Parathyroid adenoma (tissue), 2 donors: ENCODE results near the gene NFYB.

Source experiments
- H2AFZ ChIP-seq: fragments of 300-600 bp; sonication (generic); one replicate; pipeline ENCODE4 v1.7.0; 2017; ENCODE audit warnings: antibody characterized with exemption, mild to moderate bottlenecking
- H3K27ac ChIP-seq: fragments of 300-600 bp; sonication (generic); one replicate; pipeline ENCODE4 v1.7.0; 2017
- H3K27me3 ChIP-seq: fragments of 300-600 bp; sonication (generic); one replicate; pipeline ENCODE4 v1.7.0; 2017; ENCODE audit warnings: low read length; ENCODE audit not compliant: control insufficient read depth, insufficient read depth
- H3K36me3 ChIP-seq: fragments of 300-600 bp; sonication (generic); one replicate; pipeline ENCODE4 v1.7.0; 2017; ENCODE audit warnings: low read length; ENCODE audit not compliant: control insufficient read depth, insufficient read depth
- H3K4me1 ChIP-seq: fragments of 300-600 bp; sonication (generic); one replicate; pipeline ENCODE4 v1.7.0; 2017; ENCODE audit warnings: control low read depth
- H3K4me2 ChIP-seq: fragments of 300-600 bp; sonication (generic); one replicate; pipeline ENCODE4 v1.7.0; 2017; ENCODE audit warnings: low read length
- H3K4me3 ChIP-seq: fragments of 300-600 bp; sonication (generic); one replicate; pipeline ENCODE4 v1.7.0; 2017; ENCODE audit warnings: low read depth, low read length
- H3K79me2 ChIP-seq: fragments of 300-600 bp; sonication (generic); one replicate; pipeline ENCODE4 v1.7.0; 2017; ENCODE audit warnings: control low read depth
- H3K9ac ChIP-seq: fragments of 300-600 bp; sonication (generic); one replicate; pipeline ENCODE4 v1.7.0; 2017; ENCODE audit warnings: mild to moderate bottlenecking
- H3K9me3 ChIP-seq: fragments of 300-600 bp; sonication (generic); one replicate; pipeline ENCODE4 v1.7.0; 2017; ENCODE audit warnings: low read length; ENCODE audit not compliant: control insufficient read depth
- CTCF ChIP-seq: fragments of 300-600 bp; sonication (generic); IDR thresholded peaks from one replicate; pipeline ENCODE4 v1.7.0; 2017; ENCODE audit warnings: antibody characterized with exemption, mild to moderate bottlenecking
- donor health status: primary hyperparathyroidism.

Gene NFYB

GRCh38 chr12:104137902-104138796, at the start of gene NFYB:
Gene NFYB, minus strand, starts transcription at chr12:104138210. Its CDS starts 2,757 bp downstream, at chr12:104135453.
- peaks cover 14% of the 10 kb centered on the region for H3K4me1 ChIP-seq
- H3K4me3 ChIP-seq: peak within 1 kb of the TSS; percentile 70
- H3K9me3 ChIP-seq: no peaks in the 10 kb centered on the region
- peaks cover 19% of the 10 kb centered on the region for H3K79me2 ChIP-seq
- no peak for TF ChIP-seq CTCF
- H3K36me3 ChIP-seq: no peaks in the 10 kb centered on the region
- H3K27ac ChIP-seq: peak within 1 kb of the TSS; percentile 71
- peak within 1 kb of the TSS; percentile 81 for H3K4me2 ChIP-seq
- no peak within 1 kb of the TSS for H3K9ac ChIP-seq
- H2AFZ ChIP-seq: peak within 1 kb of the TSS; percentile 94
- H3K27me3 ChIP-seq: no peaks in the 10 kb centered on the region

GRCh38 chr12:104187446-104188155, 49.6 kb upstream of the NFYB start:
- H3K4me1 ChIP-seq: peaks cover 3% of the 10 kb centered on the region
- H3K9me3 ChIP-seq: no peaks in the 10 kb centered on the region
- no peaks in the 10 kb centered on the region for H3K36me3 ChIP-seq
- no peak for TF ChIP-seq CTCF
- H3K9ac ChIP-seq: no peak overlapping the region
- no peak overlapping the region for H3K4me3 ChIP-seq
- no peaks in the 10 kb centered on the region for H3K79me2 ChIP-seq
- no peak overlapping the region for H3K27ac ChIP-seq
- H3K4me2 ChIP-seq: no peak overlapping the region
- no peaks in the 10 kb centered on the region for H3K27me3 ChIP-seq
- H2AFZ ChIP-seq: no peak overlapping the region

- Histone ChIP-seq H2AFZ (no peak overlapping the region), H3K27ac (no peak overlapping the region), H3K9me3 (no peaks in the 10 kb centered on the region), H3K4me2 (no peak overlapping the region), H3K79me2 (no peaks in the 10 kb centered on the region), H3K4me1 (peaks cover 18% of the 10 kb centered on the region), H3K27me3 (no peaks in the 10 kb centered on the region), H3K36me3 (no peaks in the 10 kb centered on the region), H3K9ac (no peak overlapping the region), H3K4me3 (no peak overlapping the region)
- TF ChIP-seq CTCF: no peak
These were observed 45.4 kb upstream of the NFYB start for GRCh38 chr12:104183443-104183842.

- H3K79me2 ChIP-seq: no peaks in the 10 kb centered on the region
- no peak overlapping the region for H3K9ac ChIP-seq
- H3K4me2 ChIP-seq: no peak overlapping the region
- TF ChIP-seq CTCF: no peak
- no peak overlapping the region for H3K4me3 ChIP-seq
- no peak overlapping the region for H2AFZ ChIP-seq
- no peaks in the 10 kb centered on the region for H3K36me3 ChIP-seq
- H3K27ac ChIP-seq: no peak overlapping the region
- H3K4me1 ChIP-seq: peaks cover 24% of the 10 kb centered on the region
- no peaks in the 10 kb centered on the region for H3K27me3 ChIP-seq
- H3K9me3 ChIP-seq: no peaks in the 10 kb centered on the region
These were observed 44.8 kb upstream of the NFYB start for GRCh38 chr12:104182621-104183378.
